OCI-LY1 (cell line): Measurements from ENCODE around the gene ANAPC2.

Source experiments
- EZH2 ChIP-seq: fragments of 200-600 bp; sonication (generic), shearing (Covaris generic); IDR thresholded peaks from 2 replicates; pipeline ENCODE4 v1.8.0; 2017; ENCODE audit warnings: borderline replicate concordance, mixed run types, mild to moderate bottlenecking, antibody characterized with exemption, low read length, moderate library complexity, mixed read lengths
- TF ChIP-seq, protein P1 (sequence below): fragments of 200-600 bp; sonication (generic), shearing (Covaris generic); IDR thresholded peaks from 2 replicates; pipeline ENCODE4 v1.5.1; 2017; ENCODE audit warnings: mild to moderate bottlenecking, antibody characterized with exemption, low read length, moderate library complexity, mixed read lengths

DNA sequence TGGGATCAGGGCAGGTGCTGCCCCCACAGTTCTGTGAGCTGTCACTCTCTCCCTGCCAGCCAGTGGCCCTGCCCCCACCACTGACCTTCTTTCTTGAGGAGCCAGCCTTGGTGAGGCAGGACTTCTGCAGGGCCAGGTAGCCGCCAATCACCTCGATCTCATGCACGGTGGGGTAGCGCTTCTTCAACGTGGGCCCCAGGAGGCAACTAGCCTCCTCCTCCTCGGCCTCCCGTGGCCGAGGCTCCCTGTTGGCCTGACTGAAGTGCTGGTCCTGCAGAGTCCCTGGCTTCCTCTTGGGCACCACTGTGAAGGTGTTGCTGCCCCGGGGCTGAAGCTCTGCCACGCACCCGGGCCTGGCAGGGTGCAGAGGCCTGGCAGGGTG lies 10.5 kb upstream of the ANAPC2 start:
- TF ChIP-seq, protein P1, sequence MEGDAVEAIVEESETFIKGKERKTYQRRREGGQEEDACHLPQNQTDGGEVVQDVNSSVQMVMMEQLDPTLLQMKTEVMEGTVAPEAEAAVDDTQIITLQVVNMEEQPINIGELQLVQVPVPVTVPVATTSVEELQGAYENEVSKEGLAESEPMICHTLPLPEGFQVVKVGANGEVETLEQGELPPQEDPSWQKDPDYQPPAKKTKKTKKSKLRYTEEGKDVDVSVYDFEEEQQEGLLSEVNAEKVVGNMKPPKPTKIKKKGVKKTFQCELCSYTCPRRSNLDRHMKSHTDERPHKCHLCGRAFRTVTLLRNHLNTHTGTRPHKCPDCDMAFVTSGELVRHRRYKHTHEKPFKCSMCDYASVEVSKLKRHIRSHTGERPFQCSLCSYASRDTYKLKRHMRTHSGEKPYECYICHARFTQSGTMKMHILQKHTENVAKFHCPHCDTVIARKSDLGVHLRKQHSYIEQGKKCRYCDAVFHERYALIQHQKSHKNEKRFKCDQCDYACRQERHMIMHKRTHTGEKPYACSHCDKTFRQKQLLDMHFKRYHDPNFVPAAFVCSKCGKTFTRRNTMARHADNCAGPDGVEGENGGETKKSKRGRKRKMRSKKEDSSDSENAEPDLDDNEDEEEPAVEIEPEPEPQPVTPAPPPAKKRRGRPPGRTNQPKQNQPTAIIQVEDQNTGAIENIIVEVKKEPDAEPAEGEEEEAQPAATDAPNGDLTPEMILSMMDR: no peak
- no peak for TF ChIP-seq EZH2
